Activated CD4-positive, alpha-beta T cell treated with anti-CD3 and anti-CD28 coated beads, Interleukin-2, amount 50 U/mL, for 48 hours (primary cell): ENCODE results near the gene SH2D3A.
A peak's percentile ranks its signal among the peaks of the same experiment; 100 is the strongest.
"Not testable (repeated sequence)": the region's sequence is repeated elsewhere in the genome, so short reads cannot be mapped to it uniquely, and the experiment has no call there.

Source experiments
- DNase-seq, 2 experiments: peaks; one replicate each; pipeline ENCODE4 v3.0.0-alpha.2; 2020

The SH2D3A gene

DNA sequence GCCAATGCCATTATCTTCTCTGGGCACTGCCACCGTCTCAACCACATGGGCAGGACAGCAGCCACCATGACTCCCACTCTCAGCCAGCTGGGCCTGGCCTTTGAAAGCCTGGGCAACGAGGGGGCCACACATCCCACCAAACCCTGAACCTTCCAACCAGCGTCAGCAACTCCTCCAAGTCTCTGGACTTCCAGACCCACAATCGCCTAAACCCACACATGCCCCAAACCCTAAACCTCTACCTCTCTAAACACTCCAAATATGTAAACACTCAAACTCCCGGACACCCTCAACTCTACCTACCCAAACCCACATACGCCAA is 47.7 kb downstream of the SH2D3A start:
- no peak for DNase-seq

DNA sequence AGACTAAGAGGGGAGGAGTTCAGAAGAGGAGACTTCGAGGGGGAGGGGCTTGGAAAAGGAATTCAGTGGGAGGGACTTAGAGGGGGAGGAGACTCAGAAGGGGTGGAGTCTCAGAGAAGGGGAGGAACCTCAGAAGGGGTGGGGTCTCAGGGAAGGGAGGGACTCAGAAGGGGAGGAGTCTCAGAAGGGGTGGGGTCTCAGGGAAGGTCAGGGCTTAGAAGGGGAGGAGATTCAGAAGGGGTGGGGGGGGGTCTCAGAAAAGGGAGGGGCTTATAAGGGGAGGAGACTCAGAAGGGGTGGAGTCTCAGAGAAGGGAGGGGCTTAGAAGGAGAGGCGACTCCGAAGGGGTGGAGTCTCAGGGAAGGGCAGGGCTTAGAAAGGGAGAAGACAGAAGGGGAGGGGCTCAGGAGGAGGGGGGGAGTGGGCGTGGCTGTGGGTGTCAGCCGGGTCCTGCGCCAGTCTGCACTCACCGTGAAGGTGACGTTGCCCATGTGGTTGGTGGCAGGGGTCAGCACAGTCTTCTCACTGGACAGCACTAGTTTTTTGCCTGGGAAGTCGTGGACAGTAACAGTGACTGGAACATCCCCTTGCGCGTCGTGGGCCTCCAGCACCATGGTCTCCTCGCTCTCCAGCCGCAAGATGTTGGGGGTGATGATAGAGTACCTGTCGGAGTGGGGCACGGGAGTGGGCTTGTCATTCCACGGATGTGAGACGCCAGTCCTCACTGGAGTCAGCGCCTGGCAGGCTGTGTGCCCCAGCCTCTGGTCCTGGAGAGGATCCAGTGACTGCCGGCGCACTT is 48.3 kb downstream of the SH2D3A start:
- peak; percentile 22 to 41 for DNase-seq

DNA sequence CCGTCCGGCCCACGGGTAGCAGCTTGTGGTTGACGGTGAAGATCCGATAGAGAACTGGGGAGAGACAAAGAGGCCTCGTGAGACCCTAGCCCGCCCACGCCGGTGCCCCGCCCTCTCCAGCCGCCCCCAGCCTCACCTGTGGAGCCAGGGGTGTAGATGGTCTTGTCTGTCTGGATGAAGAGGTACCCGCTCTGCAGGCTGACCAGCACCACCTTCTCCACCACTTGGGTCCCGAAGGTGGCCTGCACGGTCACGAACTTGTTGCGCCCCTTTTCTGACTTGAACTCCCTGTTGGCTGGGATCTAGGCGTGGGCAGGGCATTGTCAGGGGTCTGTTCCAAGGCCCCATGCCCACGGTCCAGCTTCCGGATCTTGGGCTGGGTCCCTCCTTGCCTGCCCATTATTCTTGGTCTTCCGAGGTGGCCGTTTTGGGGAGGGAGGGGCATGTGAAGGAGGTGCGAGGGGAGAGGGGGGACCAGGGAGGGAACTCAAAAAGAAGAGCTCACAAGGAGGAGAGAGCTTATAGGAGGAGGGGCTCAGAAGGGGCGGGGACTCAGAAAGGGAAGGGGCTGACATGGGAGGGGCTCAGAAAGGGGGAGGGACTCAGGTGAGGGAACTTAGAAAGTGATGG is 49.0 kb downstream of the SH2D3A start:
- DNase-seq, result no peak

DNA sequence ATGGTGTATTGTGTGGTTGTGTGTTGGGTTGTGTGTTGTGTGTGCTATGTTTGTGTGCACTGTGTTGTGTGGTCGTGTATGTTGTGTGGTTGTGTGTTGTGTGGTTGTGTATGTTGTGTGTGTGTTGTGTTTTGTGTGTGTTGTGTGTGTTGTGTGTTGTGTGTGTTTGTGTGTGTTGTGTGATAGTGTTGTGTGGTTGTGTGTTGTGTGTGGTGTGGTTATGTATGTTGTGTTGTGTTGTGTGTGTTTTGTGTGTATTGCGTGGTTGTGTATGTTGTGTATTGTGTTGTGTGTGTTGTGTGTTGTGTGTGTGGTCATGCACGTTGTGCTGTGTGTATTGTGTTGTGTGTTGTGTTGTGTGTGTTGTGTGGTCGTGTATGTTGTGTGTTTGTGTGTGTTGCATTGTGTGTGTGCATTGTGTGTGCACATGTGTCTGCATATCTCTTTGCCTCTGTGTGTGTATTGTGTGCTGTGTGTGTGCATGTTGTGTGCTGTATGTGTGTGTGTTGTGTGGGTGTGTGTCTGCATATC is 49.7 kb downstream of the SH2D3A start:
- no peak for DNase-seq

DNA sequence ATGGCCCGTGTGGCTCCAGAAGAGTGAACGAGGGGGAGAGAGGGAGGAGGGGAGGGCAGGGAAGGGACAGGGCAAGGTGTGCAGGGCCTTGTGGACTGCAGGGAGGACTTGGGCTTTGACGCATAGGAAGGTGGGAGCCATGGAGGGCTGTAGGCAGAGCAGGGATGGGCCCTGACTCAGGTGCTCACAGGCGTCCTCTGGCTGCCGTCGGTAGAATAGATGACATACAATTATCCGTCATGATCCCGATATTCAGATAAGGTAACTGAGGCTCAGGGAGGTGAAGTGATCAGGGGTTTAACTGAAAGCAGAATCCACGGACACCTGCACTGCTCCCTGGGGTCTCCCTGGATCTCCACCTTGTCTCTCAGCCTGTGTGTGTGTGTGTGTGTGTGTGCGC is 50.2 kb downstream of the SH2D3A start:
- DNase-seq, result no peak

DNA sequence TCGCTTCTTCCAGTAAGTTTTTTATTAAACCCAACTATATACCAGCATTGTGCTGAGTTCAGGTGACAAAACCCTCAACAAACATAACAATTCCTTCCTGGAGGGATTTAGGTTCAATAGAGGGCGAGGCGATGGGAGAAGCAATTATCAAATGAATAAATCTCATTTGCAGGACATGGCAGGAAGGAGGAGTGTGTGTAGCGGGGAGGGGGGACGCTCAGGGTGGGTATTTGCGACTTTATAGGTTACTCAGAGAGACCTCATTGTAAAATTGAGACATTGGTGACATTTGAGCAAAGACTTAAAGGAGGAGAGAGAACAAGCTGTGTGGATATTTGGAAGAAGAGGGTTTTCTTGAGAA is 50.6 kb downstream of the SH2D3A start:
- no peak for DNase-seq

DNA sequence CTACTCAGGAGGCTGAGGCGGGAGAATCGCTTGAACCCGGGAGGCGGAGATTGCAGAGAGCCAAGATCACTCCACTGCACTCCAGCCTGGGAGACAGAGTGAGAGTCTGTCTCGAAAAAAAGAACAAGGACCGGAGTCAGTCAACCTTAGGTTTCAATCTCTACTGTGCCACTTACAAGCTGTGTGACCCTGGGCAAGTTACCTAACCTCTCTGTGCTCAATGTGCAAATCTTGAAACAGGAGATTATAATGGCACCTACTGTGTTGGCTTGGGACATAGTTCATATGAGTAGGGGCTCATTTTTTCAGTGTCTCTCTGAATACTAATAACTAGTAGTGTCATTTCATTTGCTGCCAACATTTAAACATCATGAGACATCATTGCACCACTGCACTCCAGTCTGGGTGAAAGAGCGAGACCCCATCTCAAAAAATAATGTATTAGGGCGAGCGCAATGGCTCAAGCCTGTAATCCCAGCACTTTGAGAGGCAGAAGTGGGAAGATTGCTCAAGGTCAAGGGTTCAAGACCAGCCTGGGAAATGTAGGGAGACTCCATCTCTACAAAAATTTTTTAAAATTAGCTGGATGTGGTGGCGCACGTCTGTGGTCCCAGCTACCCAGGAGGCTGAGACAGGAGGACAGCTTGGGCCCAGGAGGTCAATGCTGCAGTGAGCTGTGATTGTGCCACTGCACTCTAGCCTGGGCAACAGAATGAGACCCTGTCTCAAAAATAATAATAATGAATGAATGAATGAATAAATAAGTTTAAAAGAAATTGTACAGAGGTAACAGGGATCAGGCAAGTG is 52.3 kb downstream of the SH2D3A start:
- DNase-seq, result no peak

DNA sequence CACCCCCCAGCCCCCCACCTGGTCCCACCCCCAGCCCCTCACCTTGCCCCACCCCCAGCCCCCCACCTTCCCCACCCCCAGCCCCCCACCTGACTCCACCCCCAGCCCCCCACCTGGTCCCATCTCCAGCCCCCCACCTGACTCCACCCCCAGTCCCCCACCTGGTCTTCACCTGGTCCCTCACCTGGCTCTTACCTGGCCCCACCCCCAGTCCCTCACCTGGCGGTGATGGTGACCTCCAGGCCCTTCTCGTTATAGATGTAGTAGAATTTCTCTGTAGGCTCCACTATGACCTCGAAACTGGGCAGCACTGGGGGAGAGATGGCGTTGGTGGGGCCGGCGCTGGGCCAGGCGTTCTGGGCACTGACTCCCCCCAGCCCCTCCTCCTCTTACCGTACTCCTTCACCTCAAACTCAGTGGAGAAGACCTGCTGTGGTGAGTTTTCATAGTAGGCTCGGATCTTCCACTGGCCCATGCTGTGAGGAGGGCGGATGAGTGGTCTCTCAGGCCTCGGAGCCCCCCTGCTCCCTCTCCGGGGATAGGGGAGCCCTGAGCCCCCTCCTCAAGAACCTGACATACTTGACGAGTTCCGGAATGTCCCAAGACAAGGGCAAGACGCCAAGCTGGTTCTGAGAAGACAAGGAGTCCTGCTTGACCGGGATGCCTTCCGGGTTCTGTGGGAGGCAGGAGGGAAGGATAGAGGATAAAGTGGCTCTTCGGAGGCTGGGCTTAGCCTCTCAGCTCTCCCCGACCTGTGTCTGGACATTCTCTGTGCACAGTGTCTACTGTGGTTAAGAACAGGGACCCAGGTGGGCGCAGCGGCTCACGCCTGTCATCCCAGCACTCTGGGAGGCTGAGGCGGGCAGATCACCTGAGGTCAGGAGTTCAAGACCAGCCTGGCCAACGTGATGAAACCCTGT is 53.2 kb downstream of the SH2D3A start:
- no peak for DNase-seq

DNA sequence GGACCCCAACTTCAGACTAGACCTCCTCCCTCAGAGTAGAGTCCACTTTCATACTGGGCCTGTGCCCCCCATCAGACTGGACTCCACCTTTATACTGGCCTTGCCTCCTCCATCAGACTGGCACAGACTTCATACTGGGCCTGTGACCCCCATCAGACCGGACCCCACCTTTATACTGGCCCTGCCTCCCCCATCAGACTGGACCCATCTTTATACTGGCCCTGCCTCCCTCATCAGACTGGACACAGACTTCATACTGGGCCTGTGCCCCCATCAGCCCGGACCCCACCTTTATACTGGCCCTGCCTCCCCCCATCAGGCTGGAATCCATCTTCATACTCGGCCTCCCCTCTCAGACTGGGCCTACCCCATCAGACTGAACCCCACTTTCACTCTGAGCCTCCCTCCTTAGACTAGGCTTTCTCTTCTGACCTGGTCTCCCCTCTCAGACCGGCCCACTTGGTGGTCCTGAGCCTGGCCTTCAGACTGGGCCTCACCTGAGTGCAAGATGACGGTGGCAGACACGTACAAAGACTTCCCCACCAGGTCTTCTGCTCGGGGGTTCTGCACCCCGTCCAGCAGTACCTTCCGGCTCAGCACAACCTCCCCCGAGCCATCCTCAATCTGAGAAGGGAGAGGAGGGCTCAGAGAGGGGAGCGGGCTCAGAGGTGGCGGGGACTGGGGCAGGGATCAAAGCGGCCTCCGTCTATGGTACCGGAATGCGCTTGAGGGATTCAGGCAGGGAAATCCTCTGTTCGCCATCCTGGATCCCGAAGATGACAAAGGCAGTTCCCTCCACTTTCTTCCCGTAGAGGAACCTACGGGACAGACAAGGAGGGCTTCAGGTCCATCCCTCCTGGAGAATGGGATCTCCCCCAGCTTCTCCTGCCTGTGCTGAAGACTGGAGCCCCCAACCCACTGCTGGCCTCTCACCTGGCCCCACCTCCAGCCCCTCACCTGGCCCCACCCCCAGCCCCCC is 54.3 kb downstream of the SH2D3A start:
- DNase-seq, result no peak

DNA sequence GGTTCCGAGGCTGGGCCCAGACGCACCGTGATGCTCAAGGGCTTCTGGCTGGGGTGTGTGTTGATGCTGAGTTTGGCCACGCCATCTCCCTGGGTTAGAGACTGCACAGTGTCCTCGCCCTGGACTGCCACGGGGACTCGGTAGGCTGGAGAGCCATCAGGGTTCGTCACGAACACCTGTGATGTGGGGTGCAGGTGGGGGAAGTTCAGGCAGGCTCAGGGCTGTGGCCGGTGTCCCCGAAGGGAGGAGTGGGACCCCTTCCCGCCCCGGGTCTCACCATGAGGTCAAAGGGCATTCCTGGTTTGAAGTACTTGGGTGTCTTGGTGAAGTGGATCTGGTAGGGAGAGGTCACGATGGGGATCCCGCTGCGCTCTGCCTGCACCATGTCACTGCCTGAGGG is 55.0 kb downstream of the SH2D3A start:
- DNase-seq, result no peak

DNA sequence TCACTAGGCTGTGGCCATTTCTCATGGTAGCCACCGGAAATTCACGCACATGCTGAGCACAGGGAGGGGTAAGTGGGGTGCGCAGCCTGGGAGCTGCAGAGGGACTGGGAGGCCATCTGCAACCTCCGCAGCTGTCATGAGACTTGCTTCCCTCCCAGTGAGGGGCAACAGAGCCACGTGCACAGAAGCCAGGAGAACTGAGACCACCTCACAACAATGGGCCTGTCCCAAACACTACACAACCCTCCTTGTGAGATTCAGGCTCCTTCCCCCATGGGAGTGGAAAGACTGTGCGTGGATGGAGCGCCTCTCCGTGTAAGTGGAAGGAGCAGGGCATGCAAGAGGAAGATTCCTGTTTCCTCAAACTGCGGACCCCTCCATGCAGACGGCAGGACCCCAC is 55.6 kb downstream of the SH2D3A start:
- no peak for DNase-seq

DNA sequence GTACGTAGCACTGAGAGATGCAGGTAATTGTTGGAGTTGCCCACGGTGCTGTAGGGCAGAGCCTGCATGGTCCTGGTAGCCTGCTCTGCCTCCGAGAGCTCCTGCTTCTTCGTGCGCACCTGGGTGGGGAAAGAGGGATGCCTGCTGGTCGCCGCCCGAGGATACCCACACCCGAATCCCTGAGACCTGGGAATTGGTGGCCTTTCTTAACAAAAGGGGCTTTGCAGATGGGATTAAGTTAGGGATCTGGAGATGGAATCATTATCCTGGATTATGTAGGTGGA is 56.2 kb downstream of the SH2D3A start:
- no peak for DNase-seq

DNA sequence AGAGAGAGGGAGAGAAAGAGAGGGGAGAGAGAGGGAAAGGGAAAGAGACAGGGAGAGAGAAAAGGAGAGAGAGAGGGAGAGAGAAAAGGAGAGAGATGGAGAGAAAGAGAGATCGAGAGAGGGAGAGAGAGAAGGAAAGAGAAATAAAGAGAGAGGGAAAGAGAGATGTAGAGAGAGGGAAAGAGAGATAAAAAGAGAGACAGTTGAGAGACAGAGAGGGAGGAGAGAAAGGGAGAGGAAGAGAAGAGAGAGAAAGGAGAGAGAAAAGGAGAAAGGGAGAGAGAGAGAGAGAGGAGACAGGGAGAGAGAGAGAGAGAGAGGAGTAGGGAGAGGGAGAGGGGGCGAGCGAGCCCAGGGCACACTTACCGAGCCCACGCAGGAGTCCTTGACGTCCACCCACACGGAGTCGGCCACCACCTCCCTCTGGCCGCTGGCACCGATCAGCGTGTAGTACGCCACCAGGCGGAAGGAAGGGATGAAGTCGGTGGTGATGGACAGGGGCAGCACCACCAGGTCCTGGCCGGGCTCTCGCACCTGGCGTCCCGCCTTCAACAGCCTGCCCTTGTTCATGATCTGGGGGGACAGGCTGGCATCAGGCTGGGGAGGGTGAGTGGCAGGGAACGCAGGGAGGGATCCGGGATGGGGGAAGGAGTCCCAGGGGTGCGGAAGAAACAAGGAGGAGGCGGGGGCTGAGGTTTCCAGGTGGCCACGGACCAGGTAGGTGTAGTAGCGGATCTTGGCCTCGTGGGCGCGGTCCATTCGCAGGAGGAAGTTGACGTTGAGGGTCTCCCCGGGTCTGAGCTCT is 56.8 kb downstream of the SH2D3A start:
- DNase-seq, result peak in 1 of 2 experiments; percentile 23

DNA sequence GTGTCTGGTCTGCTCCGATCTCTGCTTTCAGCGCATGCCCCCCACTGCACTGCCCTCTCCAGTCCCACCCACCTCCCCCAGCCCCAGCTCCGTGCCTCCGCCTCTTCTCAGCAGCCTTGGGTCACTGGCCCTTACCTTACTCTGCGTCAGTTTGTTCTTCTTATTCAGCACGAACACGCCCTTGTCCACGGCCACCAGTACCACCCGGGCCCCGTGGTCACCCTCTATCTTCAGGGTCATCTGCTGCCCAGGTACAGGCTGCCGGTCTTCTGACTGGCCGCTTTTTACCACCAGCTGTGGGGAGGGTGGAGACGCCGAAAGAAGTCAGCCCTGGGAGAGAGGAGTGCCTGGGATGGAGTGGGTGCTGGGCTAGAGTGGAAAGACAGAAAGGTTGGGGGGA is 57.7 kb downstream of the SH2D3A start:
- no peak for DNase-seq

DNA sequence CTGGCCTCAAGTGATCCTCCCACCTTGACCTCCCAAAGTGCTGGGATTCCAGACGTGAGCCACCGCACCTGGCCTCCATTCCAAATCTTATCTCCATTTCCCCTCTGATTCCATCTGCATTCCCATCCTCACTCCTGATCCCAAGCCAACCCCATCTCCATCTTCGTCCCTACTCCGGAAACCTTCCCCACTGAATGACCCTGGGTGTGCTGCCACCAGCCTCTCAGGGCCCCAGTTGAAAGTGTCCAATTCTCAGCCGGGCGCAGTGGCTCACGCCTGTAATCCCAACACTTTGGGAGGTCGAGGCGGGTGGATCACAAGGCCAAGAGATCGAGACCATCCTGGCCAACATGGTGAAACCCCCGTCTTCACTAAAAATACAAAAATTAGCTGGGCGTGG is 58.3 kb downstream of the SH2D3A start:
- DNase-seq, result not testable (repeated sequence)

DNA sequence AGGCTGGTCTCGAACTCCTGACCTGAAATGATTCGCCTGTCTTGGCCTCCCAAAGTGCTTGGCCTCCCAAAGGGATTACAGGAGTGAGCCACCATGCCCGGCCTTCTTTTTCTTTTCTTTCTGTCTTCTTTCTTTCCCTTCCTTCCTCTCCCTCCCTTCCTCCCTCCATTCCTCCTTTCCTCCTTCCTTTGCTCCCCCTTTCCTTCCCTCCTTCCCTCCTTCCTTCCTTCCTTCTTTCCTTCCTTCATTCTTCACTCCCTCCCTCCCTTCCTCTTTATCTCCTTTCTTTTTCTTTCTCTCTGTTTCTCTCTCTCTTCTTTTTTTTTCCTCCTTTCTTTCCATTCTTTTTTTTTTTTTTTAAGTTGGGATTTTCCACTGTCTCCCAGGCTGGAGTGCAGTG is 58.9 kb downstream of the SH2D3A start:
- DNase-seq, result no peak

DNA sequence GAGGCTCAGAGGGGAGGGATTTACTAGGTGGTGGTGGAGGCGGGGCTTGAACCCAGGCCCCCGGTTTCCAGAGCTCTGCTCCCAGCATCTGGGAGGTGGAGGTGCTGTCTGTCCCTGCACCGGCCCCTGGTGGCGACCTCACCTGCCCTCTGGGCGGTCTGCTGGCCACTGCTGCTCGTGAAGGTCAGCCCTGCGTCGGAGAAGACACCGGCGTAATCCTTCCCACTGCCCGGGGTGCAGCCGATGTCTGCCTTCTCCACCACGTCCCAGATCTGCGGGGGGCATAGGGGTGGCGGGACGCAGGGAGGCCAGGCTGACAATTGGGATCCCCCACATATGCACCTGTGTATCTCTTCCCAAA is 59.6 kb downstream of the SH2D3A start:
- no peak for DNase-seq

DNA sequence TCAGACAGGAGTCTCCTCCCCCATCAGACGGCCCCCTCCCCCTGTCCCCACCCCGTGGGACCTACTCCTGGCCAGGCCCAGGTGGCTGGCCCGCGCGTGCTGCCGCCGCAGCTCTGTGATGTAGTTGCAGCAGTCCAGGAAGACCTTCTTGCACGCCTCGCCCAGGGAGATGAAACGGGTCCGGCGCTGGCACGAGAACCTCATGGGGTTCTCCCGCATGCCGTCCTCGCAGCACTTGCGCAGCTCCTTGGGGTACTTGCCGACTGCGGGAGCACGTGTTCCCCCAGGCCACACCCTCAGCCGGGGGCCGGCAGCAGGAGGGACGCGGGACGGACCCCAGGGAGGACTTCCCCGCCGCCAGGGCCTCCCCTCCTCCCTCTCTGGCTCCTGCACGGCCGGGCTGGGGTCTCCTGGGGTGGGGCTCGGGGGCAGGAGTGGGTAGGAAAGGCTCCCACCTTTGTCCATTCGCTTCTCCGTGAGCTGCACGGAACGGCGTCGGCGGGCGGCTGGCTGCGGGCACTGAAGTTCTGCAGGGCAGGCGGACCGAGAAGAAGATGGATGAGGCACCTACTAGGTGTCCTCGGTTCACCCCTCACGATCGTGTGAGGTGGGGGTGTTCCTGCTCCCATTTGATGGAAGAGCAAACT is 60.1 kb downstream of the SH2D3A start:
- DNase-seq, result no peak

DNA sequence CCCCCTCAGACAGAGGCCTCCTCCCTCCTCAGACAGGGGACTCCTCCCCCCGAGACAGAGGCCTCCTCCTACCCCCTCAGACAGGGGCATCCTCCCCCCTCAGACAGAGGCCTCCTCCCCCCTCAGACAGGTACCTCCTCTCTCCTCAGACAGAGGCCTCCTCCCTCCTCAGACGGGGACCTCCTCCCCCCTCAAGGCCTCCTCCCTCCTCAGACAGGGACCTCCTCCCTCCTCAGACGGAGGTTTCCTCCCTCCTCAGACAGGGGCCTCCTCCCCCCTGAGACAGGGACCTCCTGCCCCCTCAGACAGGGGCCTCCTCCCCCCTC is 60.6 kb downstream of the SH2D3A start:
- DNase-seq, result no peak

DNA sequence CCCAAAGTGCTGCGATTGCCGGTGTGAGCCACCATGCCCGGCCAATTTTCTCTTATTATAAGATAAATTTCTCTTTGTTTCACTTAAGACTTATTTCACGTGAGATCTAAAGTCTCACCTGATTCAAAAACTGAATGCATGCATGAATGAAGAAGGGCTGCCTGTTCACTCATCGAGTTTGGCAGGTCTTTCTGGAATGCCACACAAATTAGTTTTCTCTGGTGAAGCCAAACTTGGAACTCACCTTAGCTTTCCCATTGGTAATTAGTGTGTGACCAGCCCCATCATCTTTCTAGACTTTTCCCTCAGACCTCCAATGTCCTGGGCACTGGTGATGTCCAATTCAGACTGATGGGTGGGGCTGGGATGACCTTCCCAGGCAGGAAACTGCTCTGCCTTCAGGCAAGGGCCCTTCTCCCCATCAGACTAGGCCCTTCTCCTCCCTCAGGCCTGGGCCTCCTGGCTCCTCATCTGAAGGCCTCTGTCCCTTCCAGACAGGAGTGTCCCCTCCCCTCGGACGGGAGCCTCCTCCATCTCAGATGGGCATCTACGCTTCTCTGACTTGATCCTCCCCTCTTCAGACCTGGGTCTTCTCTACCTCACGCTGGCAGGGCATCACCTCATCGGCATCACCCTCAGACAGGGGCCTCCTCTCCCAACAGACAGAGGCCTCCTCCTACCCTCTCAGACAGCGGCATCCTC is 61.2 kb downstream of the SH2D3A start:
- DNase-seq, result no peak
